ENCODE measurements around the gene PRND.
"Not testable (repeated sequence)": the region's sequence is repeated elsewhere in the genome, so short reads cannot be mapped to it uniquely, and the experiment has no call there.

Gene PRND, protein sequence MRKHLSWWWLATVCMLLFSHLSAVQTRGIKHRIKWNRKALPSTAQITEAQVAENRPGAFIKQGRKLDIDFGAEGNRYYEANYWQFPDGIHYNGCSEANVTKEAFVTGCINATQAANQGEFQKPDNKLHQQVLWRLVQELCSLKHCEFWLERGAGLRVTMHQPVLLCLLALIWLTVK

DNA sequence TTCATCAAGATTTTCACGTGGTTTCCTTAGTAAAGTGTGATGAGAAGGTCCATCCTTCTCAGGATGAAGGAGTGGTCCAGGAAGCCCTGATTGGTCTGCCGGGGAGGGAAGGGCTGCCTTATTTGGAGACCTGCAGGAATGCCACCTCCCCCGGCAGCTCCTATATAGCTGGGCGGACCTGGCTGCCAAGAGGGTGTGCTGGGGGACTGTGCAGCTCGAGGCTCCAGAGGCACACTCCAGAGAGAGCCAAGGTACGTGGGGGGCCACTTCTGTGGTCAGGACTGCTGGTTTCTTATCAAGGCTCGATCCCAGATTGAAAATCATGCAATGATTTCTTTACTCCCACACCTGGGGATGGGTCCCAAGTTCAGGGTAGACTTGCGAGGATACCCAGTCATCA, at the start of gene PRND:
PRND (plus strand) TSS at position 191 of the 400 bp plus-strand sequence. CDS start 2,643 bp downstream, outside the sequence.
- DNase-seq = no peak

DNA sequence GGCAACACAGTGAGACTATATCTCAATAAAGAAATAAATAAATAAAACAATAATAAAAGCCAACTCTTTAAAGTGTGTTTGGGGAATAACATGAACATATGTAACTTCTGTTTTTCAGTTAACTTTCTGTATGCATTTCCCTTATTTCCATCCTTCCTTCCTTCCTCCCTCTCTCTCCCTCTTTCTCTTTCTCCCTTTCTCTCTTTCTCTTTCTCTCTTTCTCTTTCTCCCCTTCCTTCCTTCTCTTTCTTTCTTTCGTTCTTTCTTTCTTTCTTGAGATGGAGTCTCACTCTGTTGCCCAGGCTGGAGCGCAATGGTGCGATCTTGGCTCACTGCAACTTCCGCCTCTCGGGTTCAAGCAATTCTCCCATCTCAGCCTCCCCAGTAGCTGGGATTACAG, 48.8 kb upstream of the PRND start:
- no peak for DNase-seq

DNA sequence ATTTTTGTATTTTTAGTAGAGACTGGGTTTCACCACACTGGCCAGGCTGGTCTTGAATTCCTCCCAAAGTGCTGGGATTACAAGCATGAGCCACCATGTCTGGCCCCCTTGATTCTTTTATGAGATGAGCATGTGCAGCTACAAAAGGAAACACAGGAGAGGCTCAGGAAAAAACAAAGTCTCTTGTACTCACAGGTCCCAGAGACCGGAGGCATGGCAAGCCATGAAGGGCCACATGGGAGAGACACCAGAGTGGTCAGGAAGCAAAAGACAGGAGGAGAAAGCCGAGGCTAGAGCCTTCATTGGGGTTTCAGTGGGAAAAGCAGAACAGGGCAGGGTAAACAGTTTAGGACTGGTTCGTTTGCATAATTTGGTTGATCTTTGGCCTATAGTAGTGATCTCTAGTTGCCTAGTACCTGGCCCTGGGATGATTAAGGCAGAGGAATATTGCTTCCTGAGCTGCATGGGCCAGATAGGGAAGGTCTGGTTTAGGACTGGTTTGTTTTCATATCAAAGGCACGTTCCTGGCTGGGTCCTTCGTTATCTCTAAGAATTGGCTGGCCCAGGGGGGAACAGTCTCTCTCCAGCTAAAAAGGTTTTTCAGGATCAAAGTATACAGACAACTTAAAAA, 48.2 kb upstream of the PRND start:
- DNase-seq = no peak

DNA sequence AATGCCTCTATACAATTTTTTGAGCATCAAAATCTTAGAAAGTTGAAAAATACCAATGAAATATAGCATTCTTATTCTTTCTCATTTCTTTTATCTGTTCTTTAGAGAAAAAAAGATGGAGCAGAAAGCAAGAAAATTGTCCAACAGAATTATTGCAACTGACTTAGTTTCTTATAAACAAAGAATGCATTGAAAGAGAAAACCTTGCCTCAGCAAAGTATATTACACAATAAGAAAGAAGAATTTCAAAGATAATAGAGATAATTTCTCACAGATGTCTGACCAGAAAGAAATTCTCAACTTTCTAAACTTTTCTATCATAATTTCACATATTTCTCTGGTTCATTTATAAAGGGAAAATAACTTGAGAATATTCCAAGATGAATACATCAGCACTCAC, 47.0 kb upstream of the PRND start:
- DNase-seq = no peak

DNA sequence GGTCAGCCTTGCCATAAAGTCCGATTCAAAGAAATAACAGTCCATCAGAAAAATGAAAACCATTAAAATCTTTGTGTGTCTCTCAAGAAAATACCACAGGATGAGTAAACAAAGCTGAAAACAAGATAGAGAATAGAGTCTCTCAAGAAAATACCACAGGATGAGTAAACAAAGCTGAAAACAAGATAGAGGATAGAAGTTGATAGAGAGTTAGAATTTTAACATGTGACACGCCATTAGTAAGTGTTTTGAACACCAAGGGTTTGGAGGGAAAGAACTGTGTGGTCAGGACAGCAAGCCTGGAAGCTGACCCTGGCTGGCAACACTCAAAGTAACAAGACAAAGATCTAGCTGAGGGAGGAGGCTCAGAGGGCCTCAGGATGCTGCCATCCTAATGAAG, 43.9 kb upstream of the PRND start:
- no peak for DNase-seq

DNA sequence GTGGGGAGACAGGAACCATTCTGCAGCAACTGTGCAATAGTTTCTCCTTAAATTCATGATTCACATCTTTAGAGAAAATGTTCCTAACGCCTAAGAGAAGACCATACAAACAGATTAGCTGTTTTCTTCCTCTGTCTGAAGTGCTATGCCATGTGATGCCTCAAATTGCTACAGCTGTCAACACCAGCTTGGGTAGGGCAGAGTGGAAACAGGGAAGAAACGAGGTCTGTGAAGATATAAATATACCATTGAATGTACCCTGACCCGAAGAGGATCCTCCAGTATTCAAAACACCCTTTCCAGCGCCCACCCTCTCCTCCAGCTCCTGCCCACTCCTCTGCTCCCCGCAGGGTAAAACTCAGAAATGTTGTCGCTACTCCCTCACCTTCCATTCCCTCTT, 40.3 kb upstream of the PRND start:
- DNase-seq = no peak

DNA sequence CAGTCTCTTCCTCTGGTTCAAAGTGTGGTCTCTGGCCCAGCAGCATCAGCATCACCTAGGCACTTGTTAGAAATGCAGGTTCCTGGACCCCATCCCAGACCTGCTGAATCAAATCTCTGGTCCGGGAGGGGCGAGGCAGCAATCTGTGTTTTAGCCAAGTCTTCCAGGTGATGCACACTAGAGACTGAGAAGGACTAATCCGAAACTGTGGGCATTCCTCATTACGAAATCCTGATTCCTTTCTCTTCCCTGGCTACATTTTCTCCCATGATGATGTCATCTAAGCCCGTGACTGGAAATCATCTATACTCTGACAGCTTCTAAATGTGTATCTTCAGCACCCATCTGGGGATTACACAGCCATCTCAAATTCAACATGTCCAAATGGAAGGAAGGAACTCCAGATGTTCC, 39.7 kb upstream of the PRND start:
- no peak for DNase-seq

DNA sequence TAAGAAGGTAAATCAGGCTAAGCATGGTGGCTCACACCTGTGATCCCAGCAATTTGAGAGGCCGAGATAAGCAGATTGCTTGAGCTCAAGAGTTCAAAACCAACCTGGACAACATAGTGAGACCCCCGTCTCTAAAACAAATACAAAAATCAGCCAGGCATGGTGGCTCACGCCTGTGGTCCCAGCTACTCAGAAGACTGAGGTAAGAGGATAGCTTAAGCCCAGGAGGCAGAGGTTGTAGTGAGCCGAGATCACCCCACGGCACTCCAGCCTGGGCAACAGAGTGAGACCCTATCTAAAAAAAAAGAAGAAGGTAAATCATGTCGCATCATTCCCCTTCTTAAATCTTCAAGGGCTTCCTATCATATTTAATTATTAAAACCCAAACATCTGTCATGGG, 39.0 kb upstream of the PRND start:
- DNase-seq = no peak

DNA sequence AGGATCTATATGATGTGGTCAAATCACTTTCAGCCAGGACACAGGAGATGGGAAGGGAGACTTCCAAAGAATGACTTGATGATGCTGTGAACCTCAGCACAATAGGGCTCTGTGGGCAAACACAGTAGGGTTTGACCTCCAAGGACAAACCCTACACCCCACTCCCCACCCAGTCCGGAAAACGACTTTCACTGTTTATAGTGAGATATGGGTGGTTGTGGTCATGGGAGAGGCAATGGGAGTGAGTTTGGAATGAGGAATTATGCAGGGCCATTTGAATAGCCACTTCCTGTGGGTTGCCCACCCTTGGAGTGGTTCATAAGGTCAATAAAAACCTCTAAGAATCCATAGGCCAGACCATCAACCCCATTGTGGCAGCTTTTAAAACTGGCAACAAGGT, 38.4 kb upstream of the PRND start:
- no peak for DNase-seq

DNA sequence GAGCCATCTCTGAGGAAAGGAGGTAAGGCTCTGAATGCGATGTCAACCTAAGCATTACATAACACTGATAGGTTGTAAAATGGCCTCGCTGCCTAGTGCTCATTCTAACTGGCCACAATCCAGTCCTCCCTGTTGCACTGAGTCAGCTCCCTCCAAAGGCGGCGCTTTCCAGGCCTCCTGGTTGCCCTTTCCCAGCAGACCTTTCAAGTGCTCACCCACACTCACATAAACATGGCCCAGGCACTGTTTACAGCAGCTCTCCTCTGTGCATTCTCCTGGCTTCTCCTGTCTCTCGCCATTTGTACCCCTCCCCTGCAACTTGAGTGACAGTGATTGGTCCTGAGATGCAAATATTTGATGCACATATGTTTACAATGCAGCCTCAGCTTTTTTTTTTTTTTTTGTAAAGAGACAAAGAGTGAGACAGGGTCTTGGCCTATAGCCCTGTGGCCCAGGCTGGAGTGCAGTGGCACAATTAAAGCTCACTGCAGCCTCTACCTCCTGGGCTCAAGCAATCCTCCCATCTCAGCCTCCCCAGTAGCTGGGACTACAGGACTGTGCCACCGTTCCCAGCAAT, 36.8 kb upstream of the PRND start:
- DNase-seq = no peak

DNA sequence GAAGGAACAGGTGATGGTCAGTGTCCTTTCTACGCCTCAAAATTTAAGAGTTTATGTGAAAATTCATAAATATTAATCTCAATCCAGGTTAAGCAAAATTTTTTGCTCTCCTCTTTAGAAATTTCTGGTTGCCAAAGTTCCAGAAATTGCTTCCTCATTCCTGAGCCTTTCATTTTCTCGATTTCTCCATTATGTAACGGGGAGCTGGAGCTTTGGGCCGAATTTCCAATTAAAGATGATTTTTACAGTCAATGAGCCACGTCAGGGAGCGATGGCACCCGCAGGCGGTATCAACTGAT, 35.8 kb upstream of the PRND start:
- no peak for DNase-seq

DNA sequence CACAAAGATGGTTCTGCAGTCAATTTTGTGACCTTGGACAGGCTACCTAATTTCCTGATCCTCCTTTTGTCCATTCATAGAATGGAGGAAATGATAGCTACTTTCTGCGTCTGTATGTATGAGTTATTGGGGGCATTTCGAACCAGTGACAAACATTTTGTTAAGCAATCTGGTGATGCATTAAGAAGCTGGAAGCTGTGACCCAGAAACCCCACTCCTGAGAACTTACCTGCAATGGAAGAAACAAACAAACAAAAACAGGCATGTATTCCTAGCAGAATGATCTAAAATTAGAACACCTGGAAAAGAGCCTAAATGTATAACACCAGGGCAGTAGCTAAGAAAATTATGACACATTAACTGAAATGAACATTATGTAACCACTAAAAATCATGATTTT, 33.4 kb upstream of the PRND start:
- DNase-seq = no peak

DNA sequence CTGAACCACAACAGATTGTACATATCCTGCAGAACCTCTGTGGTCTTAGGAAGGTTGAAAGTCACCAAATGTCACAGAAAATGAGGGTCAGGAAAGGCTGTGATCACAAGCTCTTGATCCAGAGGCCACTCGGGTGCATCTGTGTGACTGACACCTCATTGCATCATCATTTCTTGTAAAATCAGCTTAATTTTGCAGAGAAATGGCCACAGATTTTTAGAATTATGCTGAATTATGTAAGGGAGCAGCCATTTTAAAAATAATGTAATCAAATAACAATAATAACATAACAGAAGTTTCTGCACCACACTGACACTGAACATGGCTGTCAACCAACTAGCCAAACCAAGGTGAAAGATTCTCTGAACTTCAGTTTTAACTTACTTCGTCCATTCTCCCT, 32.5 kb upstream of the PRND start:
- DNase-seq = no peak

DNA sequence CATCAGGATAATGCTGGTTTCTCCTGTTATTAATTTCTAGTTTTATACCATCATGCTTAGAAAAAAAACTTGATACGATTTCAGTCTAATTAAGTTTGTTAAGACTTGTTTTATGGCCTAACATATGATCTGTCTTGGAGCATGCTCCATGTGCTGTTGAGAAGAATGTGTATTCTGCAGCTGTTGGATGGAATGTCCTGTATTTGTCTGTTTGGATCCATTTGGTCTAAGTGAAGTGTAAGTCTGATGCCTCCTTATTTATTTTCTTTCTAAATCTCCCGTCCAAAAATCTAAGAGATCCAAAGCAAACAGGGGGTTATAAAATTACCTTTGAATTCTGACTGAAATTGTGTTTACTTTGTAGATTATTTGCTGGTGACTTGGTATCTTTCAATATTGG, 30.0 kb upstream of the PRND start:
- no peak for DNase-seq

DNA sequence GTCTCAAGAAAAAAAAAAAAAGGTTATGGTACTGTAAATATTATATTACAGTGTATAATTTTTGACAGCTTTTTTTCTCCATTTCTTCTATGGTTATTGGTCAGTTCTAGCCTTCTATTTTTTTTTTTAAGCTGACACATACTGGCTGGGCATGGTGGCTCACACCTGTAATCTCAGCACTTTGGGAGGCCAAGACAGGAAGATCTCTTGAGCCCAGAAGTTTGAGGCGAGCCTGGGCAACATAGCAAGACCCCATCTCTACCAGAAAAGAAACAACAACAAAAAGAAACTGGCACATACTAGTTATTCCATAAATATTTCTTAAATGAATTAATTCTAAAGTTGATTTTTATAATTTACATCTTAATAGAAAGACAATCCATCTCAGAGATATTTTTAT, 27.6 kb upstream of the PRND start:
- DNase-seq = no peak

DNA sequence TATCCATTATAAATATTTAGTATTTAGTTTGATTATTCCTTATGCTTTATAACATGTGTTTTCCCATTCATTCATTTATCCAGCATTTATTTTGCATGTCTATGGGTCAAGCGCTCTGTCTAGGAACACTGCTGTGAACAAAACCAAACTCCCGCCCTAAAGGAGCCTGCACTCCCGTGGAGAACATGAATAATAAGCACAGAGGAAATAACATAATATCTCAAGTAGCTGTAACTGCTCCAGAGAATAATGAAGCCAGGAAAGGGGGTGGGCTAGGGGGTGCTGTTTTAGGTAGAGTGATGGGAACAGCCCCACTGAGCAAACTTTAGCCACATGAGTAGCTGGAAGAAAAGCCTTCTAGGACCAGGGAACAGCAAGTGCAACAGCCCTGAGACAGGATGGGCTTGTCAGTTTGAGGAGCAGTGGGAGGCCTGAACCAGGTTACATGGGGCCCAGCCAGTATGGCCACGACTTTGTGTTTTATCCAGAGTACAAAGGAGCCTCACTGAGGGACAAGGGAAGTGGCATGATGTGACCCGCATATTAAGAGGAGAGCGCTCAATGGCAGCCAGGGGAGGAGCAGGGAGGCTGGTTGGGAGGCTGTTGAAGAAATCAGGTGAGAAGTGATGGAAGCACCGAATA, 24.4 kb upstream of the PRND start:
- DNase-seq = no peak

DNA sequence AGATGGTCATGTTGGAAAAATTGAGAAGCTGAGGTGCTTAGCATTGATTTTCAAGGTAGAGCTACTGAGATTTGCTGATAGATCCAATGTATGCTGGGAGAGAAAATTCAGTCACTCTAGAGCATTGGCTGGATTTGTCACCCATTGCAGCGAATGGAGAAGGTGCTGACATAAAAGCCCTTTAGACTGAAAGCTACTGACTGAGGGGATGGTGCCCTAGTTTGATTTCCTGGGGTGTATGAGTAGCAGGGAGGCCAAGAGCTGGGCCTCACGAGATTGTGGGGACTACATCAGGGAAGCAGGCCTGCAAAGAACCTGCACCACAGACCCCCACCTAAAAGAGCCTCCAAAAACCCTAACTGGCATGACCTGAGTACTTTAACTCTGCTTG, 23.9 kb upstream of the PRND start:
- DNase-seq = no peak

DNA sequence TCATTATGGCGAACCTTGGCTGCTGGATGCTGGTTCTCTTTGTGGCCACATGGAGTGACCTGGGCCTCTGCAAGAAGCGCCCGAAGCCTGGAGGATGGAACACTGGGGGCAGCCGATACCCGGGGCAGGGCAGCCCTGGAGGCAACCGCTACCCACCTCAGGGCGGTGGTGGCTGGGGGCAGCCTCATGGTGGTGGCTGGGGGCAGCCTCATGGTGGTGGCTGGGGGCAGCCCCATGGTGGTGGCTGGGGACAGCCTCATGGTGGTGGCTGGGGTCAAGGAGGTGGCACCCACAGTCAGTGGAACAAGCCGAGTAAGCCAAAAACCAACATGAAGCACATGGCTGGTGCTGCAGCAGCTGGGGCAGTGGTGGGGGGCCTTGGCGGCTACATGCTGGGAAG, 22.5 kb upstream of the PRND start:
- no peak for DNase-seq

DNA sequence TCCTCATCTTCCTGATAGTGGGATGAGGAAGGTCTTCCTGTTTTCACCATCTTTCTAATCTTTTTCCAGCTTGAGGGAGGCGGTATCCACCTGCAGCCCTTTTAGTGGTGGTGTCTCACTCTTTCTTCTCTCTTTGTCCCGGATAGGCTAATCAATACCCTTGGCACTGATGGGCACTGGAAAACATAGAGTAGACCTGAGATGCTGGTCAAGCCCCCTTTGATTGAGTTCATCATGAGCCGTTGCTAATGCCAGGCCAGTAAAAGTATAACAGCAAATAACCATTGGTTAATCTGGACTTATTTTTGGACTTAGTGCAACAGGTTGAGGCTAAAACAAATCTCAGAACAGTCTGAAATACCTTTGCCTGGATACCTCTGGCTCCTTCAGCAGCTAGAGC, 21.8 kb upstream of the PRND start:
- DNase-seq = no peak

DNA sequence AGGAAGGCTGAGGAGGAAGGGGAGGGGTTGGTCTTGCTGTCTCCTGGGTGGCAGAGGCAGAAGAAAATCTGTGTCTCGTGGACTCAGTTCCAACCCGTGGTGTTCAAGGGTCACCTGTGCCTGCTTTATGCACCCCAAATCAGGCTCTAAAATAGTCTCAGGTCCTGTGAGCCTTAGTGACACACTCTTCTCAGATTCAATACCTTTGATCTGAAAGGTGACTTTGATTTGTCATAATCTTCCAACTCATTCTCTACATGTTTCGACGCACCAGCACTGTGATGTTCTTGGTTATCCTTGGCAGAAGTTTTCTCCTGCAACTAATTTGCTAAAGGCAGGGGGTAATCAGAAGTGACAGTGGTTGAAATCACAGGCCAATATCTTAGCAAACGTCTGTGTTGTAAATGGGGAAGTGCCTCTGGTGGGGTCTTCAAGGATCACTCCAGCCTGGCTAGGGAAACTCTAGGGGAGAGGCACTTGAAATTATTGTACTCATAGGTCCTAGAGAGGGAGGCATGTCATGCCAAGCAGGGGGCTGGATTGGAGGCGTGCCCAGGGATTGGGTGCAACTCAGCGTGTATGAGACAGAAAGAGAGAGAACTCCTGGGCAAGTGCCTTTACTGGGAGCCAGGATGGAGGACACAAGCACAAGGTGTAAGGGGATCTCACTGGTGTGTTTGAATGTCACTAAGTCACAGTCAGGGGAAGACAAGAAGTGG, 19.0 kb upstream of the PRND start:
- DNase-seq = no peak

DNA sequence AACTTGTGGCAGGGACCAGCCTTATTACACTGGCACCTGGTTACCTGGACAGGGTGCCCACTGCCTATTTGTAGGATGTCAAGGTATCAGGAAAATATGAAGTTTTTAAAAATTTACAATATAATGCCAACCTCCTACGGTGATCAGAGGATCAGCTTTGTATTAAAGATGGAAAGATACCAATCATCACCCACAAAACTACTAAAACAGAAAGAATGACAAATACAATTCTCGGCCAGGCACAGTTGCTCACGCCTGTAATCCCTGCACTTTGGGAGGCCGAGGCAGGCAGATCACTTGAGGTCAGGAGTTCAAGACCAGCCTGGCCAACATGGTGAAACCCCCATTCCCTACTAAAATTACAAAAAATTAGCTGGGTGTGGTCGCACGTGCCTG, 18.4 kb upstream of the PRND start:
- DNase-seq = no peak

DNA sequence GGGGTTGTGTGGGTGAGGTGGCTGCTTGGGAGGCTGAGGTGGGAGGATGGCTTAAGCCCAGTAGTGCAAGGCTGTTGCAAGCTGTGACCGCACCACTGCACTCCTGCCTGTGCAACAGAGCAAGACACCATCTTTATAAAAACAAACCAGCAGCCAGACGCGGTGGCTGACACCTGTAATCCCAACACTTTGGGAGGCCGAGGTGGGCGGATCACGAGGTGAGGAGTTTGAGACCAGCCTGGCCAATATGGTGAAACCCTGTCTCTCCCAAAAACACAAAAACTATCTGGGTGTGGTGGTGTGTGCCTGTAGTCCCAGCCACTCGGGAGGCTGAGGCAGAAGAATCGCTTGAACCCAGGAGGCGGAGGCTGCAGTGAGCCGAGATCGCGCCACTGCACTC, 14.8 kb upstream of the PRND start:
- not testable (repeated sequence) for DNase-seq

DNA sequence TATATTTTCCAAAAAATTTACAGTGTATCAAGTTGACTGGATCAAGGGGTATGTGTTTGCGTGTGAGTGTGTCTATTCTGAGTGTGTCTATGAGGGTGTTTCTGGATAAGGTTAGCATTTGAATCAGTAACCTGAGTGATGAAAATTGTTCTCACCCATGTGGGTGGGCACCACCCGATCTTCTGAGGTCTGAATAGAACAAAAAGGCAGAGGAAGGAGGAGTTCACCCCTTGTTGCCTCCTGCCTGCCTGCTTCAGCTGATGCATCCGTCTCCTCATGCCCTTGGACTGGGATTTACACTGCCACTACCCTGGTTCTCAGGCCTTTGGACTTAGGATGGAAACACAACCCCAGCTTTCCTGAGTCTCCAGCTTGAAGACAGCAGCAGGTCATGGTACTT, 13.7 kb upstream of the PRND start:
- DNase-seq = no peak

DNA sequence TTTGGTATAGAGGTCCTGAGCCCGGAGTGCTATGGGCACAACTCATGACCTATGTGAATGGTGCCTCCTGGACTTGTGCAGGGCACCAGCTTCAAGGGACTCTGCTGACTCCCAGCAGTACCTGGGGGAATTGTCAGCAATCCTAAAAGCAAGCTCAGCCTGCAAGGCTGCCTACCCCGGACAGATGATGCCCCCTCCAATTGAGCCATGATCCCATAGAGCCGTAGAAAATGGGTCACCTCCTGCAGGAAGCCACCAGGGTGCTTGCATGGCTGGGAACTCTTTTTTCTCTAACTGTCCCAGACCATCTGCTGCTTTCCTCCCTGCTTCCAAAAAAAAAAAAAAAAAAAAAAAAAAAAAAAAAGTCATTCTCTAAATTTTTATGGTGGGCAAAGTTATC, 12.9 kb upstream of the PRND start:
- DNase-seq = no peak
